Measurements from ENCODE around the gene SERPINH1.

SERPINH1 gene

GRCh38 chr11:75562048-75562835, at the start of gene SERPINH1:
Gene SERPINH1, plus strand, starts transcription at chr11:75562253. Its CDS starts 4,097 bp downstream, at chr11:75566350.
- H3K9me3 ChIP-seq (ENCODE audit: low read length) = no peaks in the 10 kb centered on the region
- no peak within 1 kb of the TSS for H3K9ac ChIP-seq (ENCODE audit: low read length)
- H3K4me2 ChIP-seq (ENCODE audit: low read length) = peak within 1 kb of the TSS; percentile 53
- no peaks in the 10 kb centered on the region for H3K9me2 ChIP-seq (ENCODE audit: low read depth, low read length)
- no peak for TF ChIP-seq EZH2 (IDR thresholded peaks at IDR 0.05; ENCODE audit: borderline replicate concordance, low read length)
- TF ChIP-seq, protein P1, sequence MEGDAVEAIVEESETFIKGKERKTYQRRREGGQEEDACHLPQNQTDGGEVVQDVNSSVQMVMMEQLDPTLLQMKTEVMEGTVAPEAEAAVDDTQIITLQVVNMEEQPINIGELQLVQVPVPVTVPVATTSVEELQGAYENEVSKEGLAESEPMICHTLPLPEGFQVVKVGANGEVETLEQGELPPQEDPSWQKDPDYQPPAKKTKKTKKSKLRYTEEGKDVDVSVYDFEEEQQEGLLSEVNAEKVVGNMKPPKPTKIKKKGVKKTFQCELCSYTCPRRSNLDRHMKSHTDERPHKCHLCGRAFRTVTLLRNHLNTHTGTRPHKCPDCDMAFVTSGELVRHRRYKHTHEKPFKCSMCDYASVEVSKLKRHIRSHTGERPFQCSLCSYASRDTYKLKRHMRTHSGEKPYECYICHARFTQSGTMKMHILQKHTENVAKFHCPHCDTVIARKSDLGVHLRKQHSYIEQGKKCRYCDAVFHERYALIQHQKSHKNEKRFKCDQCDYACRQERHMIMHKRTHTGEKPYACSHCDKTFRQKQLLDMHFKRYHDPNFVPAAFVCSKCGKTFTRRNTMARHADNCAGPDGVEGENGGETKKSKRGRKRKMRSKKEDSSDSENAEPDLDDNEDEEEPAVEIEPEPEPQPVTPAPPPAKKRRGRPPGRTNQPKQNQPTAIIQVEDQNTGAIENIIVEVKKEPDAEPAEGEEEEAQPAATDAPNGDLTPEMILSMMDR (IDR thresholded peaks at IDR 0.05; ENCODE audit: low read length) = no peak
- no peak within 1 kb of the TSS for H2AFZ ChIP-seq (ENCODE audit: low read length)
- peak within 1 kb of the TSS; percentile 44 for H3K4me3 ChIP-seq (ENCODE audit: low read depth, low read length, poor library complexity, severe bottlenecking)
- H3K27me3 ChIP-seq (ENCODE audit: insufficient read depth, low read length) = no peaks in the 10 kb centered on the region; the same call in none of the 2 replicates
- H3K36me3 ChIP-seq (ENCODE audit: insufficient read depth, low read length) = no peaks in the 10 kb centered on the region
- H3K4me1 ChIP-seq (ENCODE audit: insufficient read depth, low read length, severe bottlenecking) = peaks cover 6% of the 10 kb centered on the region
- H4K20me1 ChIP-seq (ENCODE audit: insufficient read depth, low read length) = no peaks in the 10 kb centered on the region
- no peak within 1 kb of the TSS for H3K27ac ChIP-seq (ENCODE audit: low read depth, low read length, poor library complexity, severe bottlenecking)
- no peaks in the 10 kb centered on the region for H3F3A ChIP-seq (ENCODE audit: insufficient read depth, low read length)
- H3K79me2 ChIP-seq (ENCODE audit: insufficient read depth, low read length) = no peaks in the 10 kb centered on the region

GRCh38 chr11:75513250-75513649, 48.8 kb upstream of the SERPINH1 start:
- Histone ChIP-seq H3K9ac (ENCODE audit: low read length) (no peak overlapping the region), H3K27me3 (ENCODE audit: insufficient read depth, low read length) (peaks cover 10% of the 10 kb centered on the region), H3K27ac (ENCODE audit: low read depth, low read length, poor library complexity, severe bottlenecking) (no peak overlapping the region), H3K36me3 (ENCODE audit: insufficient read depth, low read length) (no peaks in the 10 kb centered on the region), H3K4me2 (ENCODE audit: low read length) (no peak overlapping the region), H4K20me1 (ENCODE audit: insufficient read depth, low read length) (no peaks in the 10 kb centered on the region), H3K9me3 (ENCODE audit: low read length) (no peaks in the 10 kb centered on the region), H3K9me2 (ENCODE audit: low read depth, low read length) (no peaks in the 10 kb centered on the region), H2AFZ (ENCODE audit: low read length) (no peak overlapping the region), H3F3A (ENCODE audit: insufficient read depth, low read length) (no peaks in the 10 kb centered on the region), H3K79me2 (ENCODE audit: insufficient read depth, low read length) (no peaks in the 10 kb centered on the region), H3K4me3 (ENCODE audit: low read depth, low read length, poor library complexity, severe bottlenecking) (no peak overlapping the region), H3K4me1 (ENCODE audit: insufficient read depth, low read length, severe bottlenecking) (peaks cover 8% of the 10 kb centered on the region)
- no peak for TF ChIP-seq EZH2 (IDR thresholded peaks at IDR 0.05; ENCODE audit: borderline replicate concordance, low read length)
- TF ChIP-seq, protein P1 (IDR thresholded peaks at IDR 0.05; ENCODE audit: low read length) = no peak

DNA sequence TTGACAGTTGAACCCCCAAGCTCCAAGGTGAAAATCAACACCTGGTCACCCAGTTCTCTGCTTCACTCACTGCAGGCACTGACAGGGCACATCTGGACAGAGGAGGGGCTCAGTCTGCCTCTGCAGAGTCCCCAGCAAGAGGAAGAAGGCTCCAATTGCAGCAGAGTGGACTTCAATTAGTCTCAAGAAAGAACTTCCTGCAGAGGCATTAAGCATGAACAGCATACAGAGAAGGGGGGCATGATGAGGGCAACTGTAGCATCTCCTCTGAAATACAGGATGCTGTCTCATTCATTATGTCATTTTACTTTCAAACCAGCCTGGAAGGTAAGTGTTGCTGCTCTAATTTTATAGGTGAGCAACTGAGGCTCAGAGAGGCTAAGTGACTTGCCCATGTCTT, 47.5 kb upstream of the SERPINH1 start:
- Histone ChIP-seq H3K27me3 (ENCODE audit: insufficient read depth, low read length) (peaks cover 10% of the 10 kb centered on the region), H3K36me3 (ENCODE audit: insufficient read depth, low read length) (no peaks in the 10 kb centered on the region), H3K4me1 (ENCODE audit: insufficient read depth, low read length, severe bottlenecking) (no peaks in the 10 kb centered on the region), H3K9me2 (ENCODE audit: low read depth, low read length) (no peaks in the 10 kb centered on the region), H3K9me3 (ENCODE audit: low read length) (no peaks in the 10 kb centered on the region), H3K4me2 (ENCODE audit: low read length) (no peak overlapping the region), H3K27ac (ENCODE audit: low read depth, low read length, poor library complexity, severe bottlenecking) (no peak overlapping the region), H4K20me1 (ENCODE audit: insufficient read depth, low read length) (no peaks in the 10 kb centered on the region), H3F3A (ENCODE audit: insufficient read depth, low read length) (no peaks in the 10 kb centered on the region), H3K9ac (ENCODE audit: low read length) (no peak overlapping the region), H3K4me3 (ENCODE audit: low read depth, low read length, poor library complexity, severe bottlenecking) (no peak overlapping the region), H3K79me2 (ENCODE audit: insufficient read depth, low read length) (no peaks in the 10 kb centered on the region), H2AFZ (ENCODE audit: low read length) (no peak overlapping the region)
- TF ChIP-seq, protein P1 (IDR thresholded peaks at IDR 0.05; ENCODE audit: low read length) = no peak
- no peak for TF ChIP-seq EZH2 (IDR thresholded peaks at IDR 0.05; ENCODE audit: borderline replicate concordance, low read length)

All from OCI-LY1 (cell line).